Testis (tissue), 3 donors: Measurements from ENCODE around the gene SARDH. TPM values are rescaled to one million over a fixed set of nuclear protein-coding genes. Genes with fewer than 3 reads are reported as not detected.

Experiments
- DNase-seq: peaks from one replicate; pipeline ENCODE4 v3.0.0-alpha.2; 2019
- H3K27ac ChIP-seq, 2 donors: fragments of 200-600 bp; sonication (generic); one replicate each; pipeline ENCODE4 v1.5.1; 2019
- H3K27me3 ChIP-seq: fragments of 200-600 bp; sonication (generic); one replicate; pipeline ENCODE4 v1.5.1; 2019
- H3K36me3 ChIP-seq: fragments of 200-600 bp; sonication (generic); one replicate; pipeline ENCODE4 v1.5.1; 2017; ENCODE audit warnings: low read depth; ENCODE audit errors: missing control alignments
- H3K4me1 ChIP-seq: fragments of 200-600 bp; sonication (generic); one replicate; pipeline ENCODE4 v1.5.1; 2019
- H3K4me3 ChIP-seq, 2 donors: fragments of 200-600 bp; sonication (generic); one replicate each; pipeline ENCODE4 v1.5.1; 2017 to 2019
- H3K9me3 ChIP-seq: fragments of 200-600 bp; sonication (generic); one replicate; pipeline ENCODE4 v1.5.1; 2017
- POLR2A ChIP-seq: fragments of 450-650 bp; IDR thresholded peaks from one replicate; pipeline ENCODE4 v1.6.1; 2017; ENCODE audit warnings: antibody characterized with exemption, mild to moderate bottlenecking, moderate library complexity
- WGBS, 2 donors: methylation state at CpG; one replicate each; pipeline ENCODE4 v1.1.5; 2018; 5-methylcytosine and 5-hydroxymethylcytosine counted together
- intact Hi-C: fragments of 100-400 bp; cut with DNase I; formaldehyde crosslinking; loops from one replicate; pipeline ENCODE4 v1.15.1; 2023; ENCODE audit warnings: low total_unique reads
- polyA plus RNA-seq: library from polyadenylated mRNA; stranded (reverse); fragments of 350-450 nt; fragmentation: Illumina TruSeq; extraction: RNeasy Lipid Tissue Mini Kit (QIAGEN cat#74804); gene quantifications from one replicate; pipeline ENCODE4 v1.2.3, GENCODE V29; 2014; ENCODE audit warnings: low read depth, low replicate concordance; ENCODE audit not compliant: insufficient read depth
- total RNA-seq, 2 donors: library from RNA; depleted of rRNA; stranded (reverse); fragments of >200 nt; gene quantifications; one replicate each; pipeline ENCODE4 v1.2.3, GENCODE V29; 2016
- TF ChIP-seq, protein P1 (sequence below), 3 experiments: fragments of 450-650 bp in 2 of 3; fragments of 200-600 bp in 1 of 3; sonication (generic) in 1 of 3; IDR thresholded peaks; one replicate each; pipeline ENCODE4 v1.5.1; 2016 to 2019; ENCODE audit warnings: antibody characterized with exemption in 3 of 3, mild to moderate bottlenecking in 2 of 3, moderate library complexity in 1 of 3

SARDH gene
- total and polyA plus RNA-seq, 3 donors from 2014 or later = 2.6 to 7.2 (median 5.1) TPM

DNA sequence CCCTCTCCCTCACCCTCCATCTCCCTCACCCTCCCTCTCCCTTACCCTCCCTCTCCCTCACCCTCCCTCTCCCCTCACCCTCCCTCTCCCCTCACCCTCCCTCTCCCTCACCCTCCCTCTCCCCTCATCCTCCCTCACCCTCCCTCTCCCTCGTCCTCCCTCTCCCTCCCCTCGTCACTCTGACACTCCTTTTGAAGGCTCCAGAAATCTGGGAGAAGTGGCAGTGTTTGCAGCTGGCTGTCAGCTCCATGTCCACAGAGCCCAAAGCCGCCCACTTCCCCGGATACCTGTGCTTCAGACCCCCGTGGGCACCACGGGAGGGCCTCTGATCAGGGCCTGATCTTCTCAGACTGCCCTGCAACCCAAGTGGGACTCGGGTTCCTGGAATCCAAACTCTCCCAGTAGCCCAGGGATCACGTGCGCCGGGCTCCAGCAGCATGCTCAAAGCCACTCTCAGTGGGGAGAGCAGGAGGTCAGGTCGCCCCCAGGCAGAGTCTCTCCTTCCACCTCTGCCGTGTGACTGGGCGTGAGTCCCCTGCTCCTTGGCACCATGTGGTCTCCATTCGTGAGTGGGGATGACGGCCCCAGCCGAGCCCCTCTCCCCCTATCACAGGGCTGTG is 68.9 kb downstream of the SARDH start:
- Histone ChIP-seq H3K36me3 (no peaks in the 10 kb centered on the region), H3K9me3 (no peaks in the 10 kb centered on the region), H3K27ac (no peak overlapping the region), H3K4me3 (no peak overlapping the region), H3K4me1 (peaks cover 9% of the 10 kb centered on the region), H3K27me3 (no peaks in the 10 kb centered on the region)
- WGBS, 2 donors = 79 to 90% methylated on average over 7 to 15 of the region's 16 CpGs
- intact Hi-C loops = no loop called here
- TF ChIP-seq, protein P1, sequence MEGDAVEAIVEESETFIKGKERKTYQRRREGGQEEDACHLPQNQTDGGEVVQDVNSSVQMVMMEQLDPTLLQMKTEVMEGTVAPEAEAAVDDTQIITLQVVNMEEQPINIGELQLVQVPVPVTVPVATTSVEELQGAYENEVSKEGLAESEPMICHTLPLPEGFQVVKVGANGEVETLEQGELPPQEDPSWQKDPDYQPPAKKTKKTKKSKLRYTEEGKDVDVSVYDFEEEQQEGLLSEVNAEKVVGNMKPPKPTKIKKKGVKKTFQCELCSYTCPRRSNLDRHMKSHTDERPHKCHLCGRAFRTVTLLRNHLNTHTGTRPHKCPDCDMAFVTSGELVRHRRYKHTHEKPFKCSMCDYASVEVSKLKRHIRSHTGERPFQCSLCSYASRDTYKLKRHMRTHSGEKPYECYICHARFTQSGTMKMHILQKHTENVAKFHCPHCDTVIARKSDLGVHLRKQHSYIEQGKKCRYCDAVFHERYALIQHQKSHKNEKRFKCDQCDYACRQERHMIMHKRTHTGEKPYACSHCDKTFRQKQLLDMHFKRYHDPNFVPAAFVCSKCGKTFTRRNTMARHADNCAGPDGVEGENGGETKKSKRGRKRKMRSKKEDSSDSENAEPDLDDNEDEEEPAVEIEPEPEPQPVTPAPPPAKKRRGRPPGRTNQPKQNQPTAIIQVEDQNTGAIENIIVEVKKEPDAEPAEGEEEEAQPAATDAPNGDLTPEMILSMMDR (IDR thresholded peaks at IDR 0.05) = no peak
- no peak for TF ChIP-seq POLR2A
- no peak for DNase-seq

DNA sequence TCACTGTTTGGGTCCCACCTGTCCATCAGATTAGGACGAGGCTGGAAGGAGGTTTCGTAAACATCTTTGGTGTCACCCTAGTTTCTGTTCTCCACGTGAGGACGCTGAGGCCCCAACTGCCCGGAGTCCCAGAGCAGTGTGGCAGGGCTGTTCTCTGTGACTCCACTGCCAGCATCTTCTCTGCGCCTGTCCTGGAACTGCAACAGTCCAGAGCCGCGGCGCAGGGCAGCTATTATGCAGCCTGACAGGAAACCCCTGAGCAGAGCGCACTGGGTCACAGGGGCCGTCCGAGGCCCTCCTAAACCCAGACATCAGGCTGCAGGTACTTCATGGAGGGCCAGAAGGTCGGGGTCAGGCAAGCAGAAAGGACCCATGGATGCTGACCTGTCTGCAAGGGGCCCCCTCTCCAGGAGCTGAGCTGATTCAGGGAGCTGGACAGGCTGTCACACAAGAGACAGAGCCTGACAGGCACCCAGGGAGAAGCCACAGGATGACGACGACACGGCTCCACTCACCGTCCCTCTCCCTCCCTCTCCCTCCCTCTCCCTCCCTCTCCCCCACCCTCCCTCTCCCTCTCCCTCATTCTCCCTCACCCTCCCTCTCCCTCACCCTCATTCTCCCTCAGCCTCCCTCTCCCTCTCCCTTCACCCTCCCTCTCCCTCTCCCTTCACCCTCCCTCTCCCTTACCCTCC is 70.2 kb downstream of the SARDH start:
- Histone ChIP-seq H3K4me3 (no peak overlapping the region), H3K9me3 (no peaks in the 10 kb centered on the region), H3K27me3 (no peaks in the 10 kb centered on the region), H3K4me1 (peaks cover 13% of the 10 kb centered on the region), H3K36me3 (no peaks in the 10 kb centered on the region), H3K27ac (no peak overlapping the region)
- 84 to 91% methylated on average over 13 to 16 of the region's 17 CpGs for WGBS, 2 donors
- intact Hi-C loops = no loop called here
- no peak for DNase-seq
- no peak for TF ChIP-seq POLR2A
- TF ChIP-seq, protein P1 (IDR thresholded peaks at IDR 0.05) = no peak

DNA sequence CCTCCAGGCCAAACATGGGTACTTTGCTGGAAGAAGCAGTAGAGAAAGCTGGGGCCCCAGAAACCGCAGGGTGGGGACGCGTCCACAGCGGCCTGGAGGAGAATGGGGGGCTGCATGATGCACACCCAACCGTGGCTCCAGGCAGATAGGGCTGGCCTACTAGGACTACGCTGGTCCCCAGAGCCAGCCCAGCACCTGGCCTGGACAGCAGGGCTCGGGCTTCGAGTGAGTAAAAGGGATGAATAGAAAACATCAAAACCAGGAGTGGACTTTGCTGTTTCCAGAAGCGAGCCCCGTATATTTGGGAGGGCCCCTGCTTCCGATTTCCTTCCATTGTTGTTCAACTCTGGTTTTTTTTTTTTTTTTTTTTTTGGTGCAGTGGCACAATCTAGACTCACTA is 71.3 kb downstream of the SARDH start:
- intact Hi-C loops = no loop called here
- no peaks in the 10 kb centered on the region for H3K27me3 ChIP-seq

DNA sequence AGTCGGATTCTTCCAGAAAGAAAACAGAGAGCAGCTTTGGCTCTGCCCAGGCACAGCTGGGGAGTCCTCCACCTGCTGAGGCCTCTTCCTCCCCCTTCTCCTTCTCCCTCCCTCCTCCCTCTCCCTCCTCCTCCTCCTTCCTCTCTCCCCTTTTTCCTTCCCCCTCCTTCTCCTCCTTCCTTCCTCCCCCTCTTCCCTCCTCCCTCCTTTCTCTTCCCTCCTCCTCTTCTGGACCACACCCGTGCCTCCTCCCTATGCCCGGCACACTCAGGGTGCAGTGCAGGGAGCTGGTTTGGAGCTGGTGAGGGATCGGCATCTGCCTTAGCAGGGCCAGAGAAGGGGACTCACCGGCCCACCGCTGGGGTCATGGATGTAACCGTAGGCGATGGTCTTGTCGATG is 71.8 kb downstream of the SARDH start:
- Histone ChIP-seq H3K36me3 (no peaks in the 10 kb centered on the region), H3K4me3 (no peak overlapping the region), H3K4me1 (peaks cover 13% of the 10 kb centered on the region), H3K9me3 (no peaks in the 10 kb centered on the region), H3K27ac (no peak overlapping the region), H3K27me3 (no peaks in the 10 kb centered on the region)
- no peak for DNase-seq
- TF ChIP-seq, protein P1 (IDR thresholded peaks at IDR 0.05) = no peak
- TF ChIP-seq POLR2A = no peak
- 92% methylated on average over 9 of the region's 9 CpGs for WGBS, 2 donors
- intact Hi-C loops = no loop called here

More for the DNA sequence above, 71.3 kb downstream of the SARDH start:
- no peak for DNase-seq
- Histone ChIP-seq H3K4me1 (peaks cover 13% of the 10 kb centered on the region), H3K9me3 (no peaks in the 10 kb centered on the region), H3K27ac (no peak overlapping the region), H3K36me3 (no peaks in the 10 kb centered on the region), H3K4me3 (no peak overlapping the region)
- TF ChIP-seq, protein P1 (IDR thresholded peaks at IDR 0.05) = no peak
- no peak for TF ChIP-seq POLR2A
- WGBS, 2 donors = 81 to 88% methylated on average over 9 to 11 of the region's 11 CpGs

DNA sequence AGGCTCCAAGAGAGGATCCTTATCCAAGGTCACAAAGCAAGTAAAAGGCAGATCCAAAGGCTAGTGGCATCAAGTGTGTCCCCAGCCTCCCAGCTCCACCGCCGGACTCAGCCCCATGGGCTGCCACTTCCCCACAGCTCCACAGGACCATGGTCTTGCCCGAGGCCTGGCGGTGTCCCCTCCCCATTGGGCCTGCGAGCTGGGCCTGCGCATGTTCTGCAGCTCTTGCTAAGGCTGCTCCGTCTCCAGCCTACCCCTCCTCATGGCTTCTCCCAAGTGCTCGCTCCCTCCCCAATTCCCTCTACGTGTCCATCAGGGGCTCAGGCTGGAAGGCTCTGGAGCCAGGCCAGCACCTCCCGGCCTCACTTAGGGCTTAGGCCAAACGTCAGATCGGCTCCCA is 72.6 kb downstream of the SARDH start:
- H3K27me3 ChIP-seq = no peaks in the 10 kb centered on the region
- no peak for TF ChIP-seq POLR2A
- TF ChIP-seq, protein P1 (IDR thresholded peaks at IDR 0.05) = no peak
- no peaks in the 10 kb centered on the region for H3K36me3 ChIP-seq
- intact Hi-C loops = no loop called here
- peaks cover 13% of the 10 kb centered on the region for H3K4me1 ChIP-seq
- no peaks in the 10 kb centered on the region for H3K9me3 ChIP-seq
- H3K4me3 ChIP-seq = no peak overlapping the region
- DNase-seq = no peak
- 88 to 90% methylated on average over 12 of the region's 12 CpGs for WGBS, 2 donors
- H3K27ac ChIP-seq = no peak overlapping the region
